Body of pancreas (tissue), 4 donors: ENCODE measurements around the gene ARNT2. TPM values are rescaled to one million over a fixed set of nuclear protein-coding genes. Genes with fewer than 3 reads are reported as not detected.

Source experiments
- ATAC-seq: fragments of 150-250 bp; one replicate; pipeline ENCODE4 v1.9.1; 2016
- DNase-seq, 4 donors: peaks; one replicate each; pipeline ENCODE4 v3.0.0-alpha.2; 2019
- H3K27ac ChIP-seq, 4 donors: fragments of 200-600 bp; sonication (generic); 1 replicate in 3 of 4; 2 replicates in 1 of 4; pipeline versions ENCODE4 v1.5.1 to v1.6.1; 2016 to 2019; ENCODE audit warnings: mild to moderate bottlenecking in 1 of 4, mixed read lengths in 1 of 4, moderate library complexity in 1 of 4
- H3K27me3 ChIP-seq, 2 donors: fragments of 200-600 bp; sonication (generic); one replicate each; pipeline ENCODE4 v1.6.0; 2016; ENCODE audit warnings: mild to moderate bottlenecking in 1 of 2
- H3K36me3 ChIP-seq, 2 donors: fragments of 200-600 bp; sonication (generic); replicated peaks in 1 of 2; 2 replicates each; pipeline ENCODE4 v1.5.1; 2016; ENCODE audit warnings: low read depth in 2 of 2; ENCODE audit not compliant: insufficient read depth in 1 of 2
- H3K4me1 ChIP-seq: fragments of 200-600 bp; sonication (generic); one replicate; pipeline ENCODE4 v1.6.0; 2016
- H3K4me3 ChIP-seq, 2 donors: fragments of 200-600 bp; sonication (generic); 1 replicate in 1 of 2; 2 replicates in 1 of 2; pipeline ENCODE4 v1.5.1; 2016 to 2019
- H3K9me3 ChIP-seq, 3 donors: fragments of 200-600 bp; sonication (generic); 1 replicate in 2 of 3; 2 replicates in 1 of 3; pipeline ENCODE4 v1.5.1; 2016
- POLR2A ChIP-seq, 3 donors: fragments of 450-650 bp; IDR thresholded peaks; one replicate each; pipeline ENCODE4 v1.6.1; 2016; ENCODE audit warnings: antibody characterized with exemption in 3 of 3, mild to moderate bottlenecking in 2 of 3
- WGBS, 2 donors: methylation state at CpG; one replicate each; pipeline ENCODE4 v1.1.5; 2017; 5-methylcytosine and 5-hydroxymethylcytosine counted together
- intact Hi-C: fragments of 100-400 bp; cut with DNase I; formaldehyde crosslinking; loops from one replicate; pipeline ENCODE4 v1.15.1; 2023
- total RNA-seq, 2 donors: library from RNA; depleted of rRNA; stranded (reverse); fragments of >200 nt; gene quantifications; one replicate each; pipeline ENCODE4 v1.1.0, GENCODE V29; 2016
- TF ChIP-seq, protein P1 (sequence below), 7 experiments: fragments of 450-650 bp in 4 of 7; fragments of 200-600 bp in 3 of 7; sonication (generic) in 3 of 7; IDR thresholded peaks; one replicate each; pipeline ENCODE4 v1.5.1; 2016 to 2019; ENCODE audit warnings: antibody characterized with exemption in 7 of 7

Gene ARNT2
- total RNA-seq, 2 donors from 2014 or later = 5.3 to 5.4 TPM

DNA sequence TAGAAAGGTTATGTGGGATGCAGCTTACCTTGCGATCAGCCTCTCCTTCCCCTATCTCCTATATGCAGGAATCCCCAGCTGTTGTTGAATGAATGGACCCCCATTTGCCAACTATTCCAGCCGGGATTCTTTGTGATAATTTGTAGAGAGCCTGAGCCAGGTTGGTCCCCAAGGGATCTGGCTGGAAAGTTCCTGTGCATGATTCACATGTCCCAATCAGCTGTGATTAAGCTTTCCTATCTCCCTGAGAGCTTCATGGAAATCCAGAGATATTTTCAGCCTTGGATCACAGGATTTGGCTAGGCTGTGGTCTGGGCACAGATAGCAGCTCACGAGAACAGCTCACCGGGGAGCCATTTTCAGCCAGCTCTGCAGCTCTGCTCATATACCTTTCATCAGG is 76.7 kb downstream of the ARNT2 start:
- Histone ChIP-seq H3K27ac (peak overlapping the region in 1 of 4 donors; percentile 26), H3K27me3 (no peaks in the 10 kb centered on the region), H3K4me3 (no peak overlapping the region), H3K4me1 (peaks cover 5% of the 10 kb centered on the region), H3K36me3 (no peaks in the 10 kb centered on the region), H3K9me3 (no peaks in the 10 kb centered on the region)
- ATAC-seq (peak; percentile 58), DNase-seq (peak; percentile 20 to 50 (median 29))
- intact Hi-C loops = no loop called here
- 42 to 66% methylated on average over 4 of the region's 4 CpGs for WGBS, 2 donors
- no peak for TF ChIP-seq POLR2A (IDR thresholded peaks at IDR 0.05)
- TF ChIP-seq, protein P1, sequence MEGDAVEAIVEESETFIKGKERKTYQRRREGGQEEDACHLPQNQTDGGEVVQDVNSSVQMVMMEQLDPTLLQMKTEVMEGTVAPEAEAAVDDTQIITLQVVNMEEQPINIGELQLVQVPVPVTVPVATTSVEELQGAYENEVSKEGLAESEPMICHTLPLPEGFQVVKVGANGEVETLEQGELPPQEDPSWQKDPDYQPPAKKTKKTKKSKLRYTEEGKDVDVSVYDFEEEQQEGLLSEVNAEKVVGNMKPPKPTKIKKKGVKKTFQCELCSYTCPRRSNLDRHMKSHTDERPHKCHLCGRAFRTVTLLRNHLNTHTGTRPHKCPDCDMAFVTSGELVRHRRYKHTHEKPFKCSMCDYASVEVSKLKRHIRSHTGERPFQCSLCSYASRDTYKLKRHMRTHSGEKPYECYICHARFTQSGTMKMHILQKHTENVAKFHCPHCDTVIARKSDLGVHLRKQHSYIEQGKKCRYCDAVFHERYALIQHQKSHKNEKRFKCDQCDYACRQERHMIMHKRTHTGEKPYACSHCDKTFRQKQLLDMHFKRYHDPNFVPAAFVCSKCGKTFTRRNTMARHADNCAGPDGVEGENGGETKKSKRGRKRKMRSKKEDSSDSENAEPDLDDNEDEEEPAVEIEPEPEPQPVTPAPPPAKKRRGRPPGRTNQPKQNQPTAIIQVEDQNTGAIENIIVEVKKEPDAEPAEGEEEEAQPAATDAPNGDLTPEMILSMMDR (IDR thresholded peaks at IDR 0.05) = no peak

DNA sequence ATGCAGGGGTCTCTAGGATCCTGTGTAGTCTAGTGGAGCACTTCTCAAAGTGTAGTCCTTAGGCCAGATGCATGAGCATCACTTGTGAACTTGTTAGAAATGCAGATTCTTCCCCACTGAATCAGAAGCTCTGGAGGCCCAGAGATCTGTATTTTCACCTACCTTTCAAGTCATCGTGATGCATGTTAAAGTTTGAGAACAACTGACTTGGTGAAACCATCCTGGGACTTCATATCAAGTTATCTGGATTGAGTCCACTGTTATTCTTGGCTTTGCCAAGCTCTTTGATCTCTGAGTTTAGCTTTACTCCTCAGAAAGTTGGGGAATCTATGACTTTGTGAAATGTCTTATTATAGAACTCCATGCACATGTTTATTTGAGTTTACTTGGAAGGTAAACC is 78.5 kb downstream of the ARNT2 start:
- TF ChIP-seq POLR2A (IDR thresholded peaks at IDR 0.05) = no peak
- TF ChIP-seq, protein P1 (IDR thresholded peaks at IDR 0.05) = no peak
- no peak for DNase-seq
- Histone ChIP-seq H3K27me3 (no peaks in the 10 kb centered on the region), H3K9me3 (no peaks in the 10 kb centered on the region), H3K36me3 (no peaks in the 10 kb centered on the region), H3K4me3 (no peak overlapping the region), H3K27ac (no peak overlapping the region), H3K4me1 (peaks cover 5% of the 10 kb centered on the region)
- WGBS, 2 donors = 73 to 89% methylated on average over 1 of the region's 1 CpG
- ATAC-seq = no peak
- intact Hi-C loops = no loop called here

DNA sequence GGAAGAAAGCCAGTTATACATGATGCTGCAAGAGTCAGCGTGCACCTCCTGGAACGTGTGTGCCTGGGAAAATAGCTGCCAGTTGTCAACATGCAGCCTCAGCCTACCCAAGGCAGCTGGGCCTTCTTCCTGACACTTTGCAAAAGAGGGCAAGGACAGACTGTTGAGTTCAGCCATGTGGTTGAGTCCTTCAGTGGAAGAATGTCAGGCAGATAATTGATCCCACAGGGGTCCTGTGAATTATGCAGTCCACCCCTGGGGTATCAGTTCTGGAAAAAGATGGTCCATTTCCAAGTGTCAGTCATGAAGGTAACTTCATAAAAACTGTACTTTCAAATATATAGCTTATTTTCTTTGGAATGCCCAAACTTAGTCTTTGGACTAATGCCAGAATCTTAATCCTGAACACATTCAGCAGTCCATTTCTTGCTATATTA is 79.6 kb downstream of the ARNT2 start:
- no peak overlapping the region for H3K27ac ChIP-seq
- H3K4me3 ChIP-seq = no peak overlapping the region
- 80 to 91% methylated on average over 2 of the region's 2 CpGs for WGBS, 2 donors
- intact Hi-C loops = no loop called here
- no peaks in the 10 kb centered on the region for H3K9me3 ChIP-seq
- no peaks in the 10 kb centered on the region for H3K27me3 ChIP-seq
- ATAC-seq (no peak), DNase-seq (no peak)
- TF ChIP-seq, protein P1 (IDR thresholded peaks at IDR 0.05) = no peak
- no peak for TF ChIP-seq POLR2A (IDR thresholded peaks at IDR 0.05)
- H3K36me3 ChIP-seq = no peaks in the 10 kb centered on the region
- H3K4me1 ChIP-seq = peaks cover 5% of the 10 kb centered on the region

DNA sequence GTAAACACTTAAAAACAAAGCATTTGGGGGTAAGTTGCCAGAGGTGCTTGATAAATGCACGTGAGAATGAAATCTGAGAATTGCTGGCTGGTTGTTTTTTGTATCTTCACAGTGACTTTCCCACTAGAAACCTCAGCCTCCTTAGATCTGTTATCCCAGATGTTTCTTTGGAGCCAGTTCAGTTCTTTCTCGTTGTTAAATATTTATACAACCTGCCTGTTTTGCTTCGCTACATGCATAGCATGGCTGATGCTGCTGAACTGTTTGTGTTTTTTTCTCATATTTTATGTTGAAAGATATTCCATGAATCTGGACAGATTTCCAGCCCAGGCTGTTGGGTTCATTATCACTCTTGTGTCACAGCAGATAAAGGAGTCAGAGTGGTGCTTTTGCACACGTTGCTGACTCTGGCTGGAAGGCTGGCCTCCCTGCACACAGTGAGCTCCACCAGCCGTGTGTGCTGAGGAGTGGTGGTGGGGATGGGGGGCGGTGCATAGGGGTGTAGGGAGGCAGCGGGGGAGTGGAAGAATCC is 80.2 kb downstream of the ARNT2 start:
- Histone ChIP-seq H3K4me1 (peaks cover 5% of the 10 kb centered on the region), H3K4me3 (no peak overlapping the region), H3K27me3 (no peaks in the 10 kb centered on the region), H3K36me3 (no peaks in the 10 kb centered on the region), H3K27ac (no peak overlapping the region), H3K9me3 (no peaks in the 10 kb centered on the region)
- DNase-seq (no peak), ATAC-seq (no peak)
- intact Hi-C loops = no loop called here
- WGBS, 2 donors = 43 to 48% methylated on average over 7 of the region's 7 CpGs
- TF ChIP-seq, protein P1 (IDR thresholded peaks at IDR 0.05) = no peak
- no peak for TF ChIP-seq POLR2A (IDR thresholded peaks at IDR 0.05)
